HG03442 (cell line): Measurements from ENCODE around the gene CDHR5.

Experiments
- ATAC-seq: cut with Tn5 transposase; IDR thresholded peaks from one replicate; pipeline ENCODE4 v1.9.1; 2021; ENCODE audit warnings: mild to moderate bottlenecking, moderate library complexity; ENCODE audit not compliant: unreplicated experiment

The CDHR5 gene

DNA sequence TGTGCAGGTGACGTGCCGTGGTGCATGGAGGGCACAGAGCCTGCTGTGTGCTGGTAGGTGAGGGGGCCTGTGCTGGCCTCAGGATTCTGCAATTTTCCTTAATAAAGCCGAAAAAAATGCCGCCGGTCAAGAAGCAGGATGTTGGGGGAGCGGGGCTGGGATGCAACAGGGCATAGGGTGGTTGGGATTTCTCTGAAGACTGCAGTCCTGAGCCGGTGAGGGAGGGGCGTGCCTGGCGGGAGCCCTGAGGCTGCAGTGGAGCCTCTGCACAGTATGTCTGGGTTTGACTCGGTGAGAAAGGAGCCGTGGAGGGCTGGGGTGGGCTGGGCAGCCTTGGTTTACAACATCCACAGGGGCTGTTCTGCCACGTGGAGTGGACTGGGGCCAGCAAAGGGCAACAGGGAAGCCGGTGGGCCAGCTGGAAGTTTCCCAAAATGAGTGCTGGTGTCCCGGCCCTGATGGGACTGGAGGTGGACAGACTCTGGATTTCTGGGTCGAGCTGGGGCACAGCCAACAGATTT is 1.3 kb downstream of the CDHR5 start:
- ATAC-seq: no peak

GRCh38 chr11:621838-622237 is 2.9 kb downstream of the CDHR5 start:
- no peak for ATAC-seq

DNA sequence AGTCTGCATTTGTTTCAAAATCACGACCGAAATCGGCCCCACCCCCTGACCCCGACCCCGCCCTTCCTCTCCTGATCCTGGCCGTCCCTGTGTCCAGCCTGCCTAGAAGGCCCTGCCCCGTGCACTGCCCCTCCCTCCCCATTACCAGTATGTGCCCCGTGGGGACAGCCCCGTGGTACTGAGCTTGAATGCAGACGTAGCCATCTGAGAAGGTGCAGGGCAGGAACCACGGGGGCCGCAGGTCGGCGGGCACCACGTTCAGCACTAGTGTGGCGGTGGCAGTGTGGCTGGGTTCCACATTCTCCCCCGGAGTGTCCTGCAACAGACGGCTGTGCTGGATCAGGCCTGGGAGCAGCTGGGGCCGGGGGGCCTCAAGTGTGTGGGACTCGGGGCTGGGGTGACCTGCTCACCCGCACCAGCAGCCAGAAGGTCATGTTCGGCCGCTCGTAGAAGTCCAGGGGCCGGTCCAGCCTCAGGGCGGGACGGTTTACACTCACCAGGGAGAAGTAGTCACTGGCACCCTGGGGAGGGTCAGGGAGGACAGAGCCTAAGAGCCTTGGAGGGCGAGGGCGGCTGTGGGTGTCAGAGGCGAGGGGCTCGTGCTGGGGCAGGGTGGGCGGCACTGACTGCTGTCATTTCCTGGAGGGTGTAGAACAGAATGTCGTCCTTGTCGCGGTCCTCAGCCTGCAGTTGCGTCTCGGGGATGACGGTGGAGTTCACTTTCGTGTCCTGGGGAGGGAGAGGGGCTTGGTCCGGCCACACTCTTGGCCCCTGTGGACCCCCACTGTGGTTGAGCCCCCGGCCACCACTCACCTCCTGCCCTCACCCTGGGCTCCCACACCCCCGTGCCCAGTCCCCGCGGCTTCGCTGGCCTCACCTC is 3.6 kb downstream of the CDHR5 start:
- no peak for ATAC-seq

DNA sequence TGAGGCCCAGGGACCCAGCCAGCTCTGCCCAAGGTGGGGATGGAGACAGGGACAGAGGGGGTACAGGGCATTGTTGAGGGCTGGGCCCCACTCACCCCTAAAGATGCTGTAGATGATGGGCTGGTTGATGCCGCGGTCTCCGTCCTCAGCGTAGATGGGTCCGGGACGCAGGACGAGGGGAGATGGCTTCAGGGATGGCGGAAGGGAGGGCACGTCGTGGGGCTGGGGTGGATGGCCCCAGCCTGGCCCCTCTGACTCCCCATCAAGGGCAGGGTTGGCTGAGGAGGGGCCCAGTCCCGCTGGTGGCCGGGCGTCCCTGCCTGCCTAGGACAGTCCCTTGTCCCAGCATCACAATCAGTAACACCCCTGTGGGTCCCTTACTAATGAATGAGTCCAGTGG is 4.6 kb downstream of the CDHR5 start:
- no peak for ATAC-seq

GRCh38 chr11:619628-620050 is 5.1 kb downstream of the CDHR5 start:
- ATAC-seq: no peak

GRCh38 chr11:618856-619627 is 5.7 kb downstream of the CDHR5 start:
- no peak for ATAC-seq

DNA sequence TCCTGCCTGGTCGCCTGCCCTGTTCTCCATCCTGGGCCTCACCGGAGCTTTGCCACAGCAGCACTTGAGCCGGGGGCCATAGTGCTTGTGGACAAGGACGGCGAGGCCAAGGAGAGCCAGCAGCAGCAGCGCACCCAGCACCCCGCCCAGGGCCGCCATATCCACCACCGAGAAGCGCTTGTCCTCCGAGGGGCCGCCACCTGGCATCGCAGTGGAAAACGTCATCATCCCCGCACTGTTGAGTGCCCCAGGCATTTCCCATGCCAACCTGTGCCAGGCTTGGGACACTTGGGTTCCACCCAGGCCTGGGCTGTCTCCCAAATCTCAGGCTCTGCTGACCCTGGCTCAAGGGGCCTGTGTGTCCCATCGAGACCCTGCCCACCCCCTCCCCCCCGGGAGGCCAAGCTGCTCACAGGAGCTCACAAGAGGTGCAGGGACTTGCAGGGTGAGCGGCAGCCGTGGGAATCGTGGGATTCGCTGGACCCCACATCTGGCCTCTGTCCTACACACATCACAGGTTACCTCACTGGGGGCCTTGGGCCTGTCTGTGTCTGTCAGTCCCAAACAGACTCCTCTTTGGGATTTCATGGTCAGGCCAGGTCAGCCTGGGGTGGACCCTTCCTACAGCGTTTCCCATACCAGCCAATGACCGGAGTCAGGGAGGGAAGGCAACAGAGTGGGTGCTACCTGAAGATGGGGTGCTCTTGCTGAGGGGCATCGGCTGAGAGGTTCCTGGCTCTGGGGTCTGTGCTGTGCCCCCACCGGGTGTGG is 6.7 kb downstream of the CDHR5 start:
- ATAC-seq: no peak

DNA sequence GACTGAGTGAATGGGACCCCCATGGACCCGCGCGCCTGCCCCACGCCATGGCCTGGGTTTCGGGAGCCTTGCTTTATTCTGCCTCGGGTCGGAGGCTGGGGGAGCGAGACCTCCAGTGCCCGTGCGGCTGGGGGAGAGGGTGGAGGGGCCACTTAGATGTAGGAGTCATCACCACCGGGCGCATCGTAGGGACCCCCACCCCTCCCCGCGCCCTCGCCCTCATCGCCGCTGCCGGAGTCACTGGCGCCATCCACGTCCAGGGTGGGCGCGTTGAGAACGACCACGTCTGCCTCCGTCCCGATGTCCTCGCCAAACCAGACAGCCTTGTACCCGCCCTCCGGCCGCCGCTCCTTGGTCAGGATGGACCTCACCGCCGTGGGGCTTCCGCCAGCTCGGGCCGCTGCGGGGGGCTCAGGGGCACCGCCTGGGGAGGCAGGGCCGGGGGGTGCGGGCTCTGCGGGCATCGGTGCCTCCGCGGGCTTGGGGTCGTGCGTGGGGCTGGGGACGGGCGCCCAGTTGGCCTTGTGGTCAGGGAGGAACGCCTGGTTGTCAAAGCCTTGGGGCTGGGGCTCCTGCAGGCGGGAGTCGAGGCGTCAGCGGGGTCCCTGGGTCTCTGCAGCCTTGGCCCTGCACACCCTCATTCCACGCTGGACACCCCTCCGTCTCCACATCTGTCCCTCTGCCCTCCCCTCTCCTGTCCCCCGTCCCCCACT is 7.4 kb downstream of the CDHR5 start:
- no peak for ATAC-seq

DNA sequence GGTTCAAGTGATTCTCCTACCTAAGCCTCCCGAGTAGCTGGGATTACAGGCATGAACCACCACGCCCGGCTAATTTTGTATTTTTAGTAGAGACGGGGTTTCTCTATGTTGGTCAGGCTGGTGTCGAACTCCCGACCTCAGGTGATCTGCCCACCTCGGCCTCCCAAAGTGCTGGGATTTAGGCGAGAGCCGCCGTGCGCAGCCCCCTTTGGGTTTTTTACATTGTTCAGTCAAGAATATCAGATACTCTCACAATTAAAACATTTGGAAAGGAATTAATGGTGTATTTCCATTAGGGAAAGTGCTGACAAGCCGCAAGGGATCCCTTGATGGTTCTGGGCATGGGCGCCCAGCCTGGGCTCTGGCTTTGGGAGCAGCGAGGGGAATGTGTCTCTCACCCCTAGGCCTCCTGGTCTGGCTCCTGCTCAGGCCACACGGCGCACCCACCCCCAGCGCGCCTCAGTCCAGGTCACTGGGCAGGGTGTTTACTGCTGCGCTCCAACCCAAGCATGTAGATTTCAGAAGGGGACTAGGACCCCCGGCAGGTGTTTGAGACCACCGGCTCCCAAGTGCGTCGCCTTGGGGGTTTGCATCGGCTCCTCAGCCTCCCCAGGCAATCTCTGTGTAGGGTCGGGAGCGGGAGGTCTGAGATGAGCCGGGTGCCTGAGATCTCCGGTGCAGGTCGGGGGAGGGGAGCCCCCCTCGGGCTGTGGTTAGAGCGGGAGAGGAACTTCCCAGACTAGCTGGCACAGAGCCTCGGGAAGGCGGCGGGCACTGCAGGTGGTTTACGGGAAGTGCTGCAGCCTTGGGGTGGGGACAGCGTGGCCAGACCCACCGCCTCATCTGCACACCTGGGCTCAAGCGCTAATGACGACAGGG is 8.2 kb downstream of the CDHR5 start:
- ATAC-seq: no peak

DNA sequence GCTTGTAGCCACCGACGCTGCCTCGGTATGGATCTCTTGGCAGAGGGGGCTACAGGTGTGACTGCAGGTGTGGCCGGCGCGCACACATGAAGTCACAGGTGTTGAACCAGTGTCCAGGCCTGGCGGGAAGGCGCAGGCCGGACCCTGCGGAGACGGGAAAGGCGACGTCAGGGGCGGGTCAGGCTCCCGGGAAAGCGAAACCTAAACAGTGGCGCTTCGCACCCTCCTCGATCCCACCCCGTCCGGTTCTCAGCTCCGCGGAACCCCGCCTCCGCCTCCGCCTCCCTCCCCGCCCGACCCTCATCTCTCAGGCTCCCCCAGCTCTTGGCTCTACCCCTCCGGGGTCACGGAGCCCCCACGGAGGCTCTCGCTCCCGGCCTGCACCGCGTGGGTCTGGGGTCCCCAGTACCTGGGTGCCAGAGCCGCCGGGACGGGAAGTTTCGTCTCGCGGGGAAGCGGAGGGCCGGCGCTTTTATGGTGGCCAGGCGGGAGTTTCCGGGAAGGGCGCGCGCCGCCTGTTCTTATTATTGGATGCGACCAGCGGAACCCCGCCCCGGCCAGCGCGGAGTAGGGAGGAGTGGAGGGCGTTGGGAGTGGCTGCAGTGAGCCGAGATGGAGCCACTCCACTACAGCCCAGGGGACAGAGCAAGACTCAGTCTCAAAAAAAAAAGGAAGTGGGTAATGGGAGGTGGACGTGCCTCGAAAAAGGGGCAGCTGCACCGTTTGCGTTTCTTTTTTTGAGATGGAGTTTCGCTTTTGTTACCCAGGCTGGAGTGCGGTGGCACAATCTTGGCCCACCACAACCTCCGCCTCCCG is 9.0 kb downstream of the CDHR5 start, which contains the start of gene IRF7:
Gene IRF7, minus strand, starts transcription at position 447 of the 816 bp plus-strand sequence. CDS start 586 bp downstream, outside the sequence.
- peak; percentile 75 for ATAC-seq

DNA sequence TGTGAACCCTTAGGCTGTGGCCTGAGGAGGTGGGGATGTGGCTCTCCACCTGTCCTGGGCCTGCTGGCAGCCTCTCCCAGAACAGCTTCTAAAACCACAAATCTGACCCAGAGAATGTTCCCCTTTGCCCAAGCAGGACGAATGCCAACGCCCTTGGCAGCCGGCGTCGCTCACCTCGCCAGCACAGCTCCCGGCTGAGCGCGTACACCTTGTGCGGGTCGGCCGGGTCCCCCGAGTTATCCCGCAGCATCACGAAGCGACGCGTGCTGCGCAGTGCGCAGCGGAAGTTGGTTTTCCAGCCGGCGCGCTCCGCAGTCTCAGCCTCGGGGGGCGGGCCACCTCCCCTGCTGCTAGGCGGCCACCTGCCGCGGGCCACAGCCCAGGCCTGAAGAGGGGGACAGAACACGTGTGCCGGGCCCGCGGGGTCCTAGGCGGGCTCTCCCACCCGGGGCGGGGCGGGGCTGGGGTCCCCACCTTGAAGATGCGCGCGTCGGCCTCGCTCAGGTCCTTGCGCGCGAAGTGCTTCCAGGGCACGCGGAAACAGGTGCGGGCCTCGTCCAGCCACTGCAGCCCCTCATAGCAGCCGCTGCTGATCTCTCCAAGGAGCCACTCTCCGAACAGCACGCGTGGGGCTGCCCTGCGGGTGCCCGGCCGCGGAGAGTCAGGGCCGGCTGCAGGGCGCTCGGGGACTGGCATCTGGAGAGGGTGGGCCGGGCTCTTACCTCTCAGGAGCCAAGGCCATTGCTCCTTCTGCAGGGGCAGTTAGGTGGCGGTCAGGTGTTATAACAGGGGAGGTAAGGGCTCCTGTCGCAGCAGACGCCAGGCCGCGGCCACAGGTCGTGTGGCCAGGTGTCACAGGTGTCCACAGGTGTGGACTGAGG is 9.9 kb downstream of the CDHR5 start:
- no peak for ATAC-seq

- ATAC-seq: no peak
These were observed 10.6 kb downstream of the CDHR5 start for GRCh38 chr11:614021-614622.

DNA sequence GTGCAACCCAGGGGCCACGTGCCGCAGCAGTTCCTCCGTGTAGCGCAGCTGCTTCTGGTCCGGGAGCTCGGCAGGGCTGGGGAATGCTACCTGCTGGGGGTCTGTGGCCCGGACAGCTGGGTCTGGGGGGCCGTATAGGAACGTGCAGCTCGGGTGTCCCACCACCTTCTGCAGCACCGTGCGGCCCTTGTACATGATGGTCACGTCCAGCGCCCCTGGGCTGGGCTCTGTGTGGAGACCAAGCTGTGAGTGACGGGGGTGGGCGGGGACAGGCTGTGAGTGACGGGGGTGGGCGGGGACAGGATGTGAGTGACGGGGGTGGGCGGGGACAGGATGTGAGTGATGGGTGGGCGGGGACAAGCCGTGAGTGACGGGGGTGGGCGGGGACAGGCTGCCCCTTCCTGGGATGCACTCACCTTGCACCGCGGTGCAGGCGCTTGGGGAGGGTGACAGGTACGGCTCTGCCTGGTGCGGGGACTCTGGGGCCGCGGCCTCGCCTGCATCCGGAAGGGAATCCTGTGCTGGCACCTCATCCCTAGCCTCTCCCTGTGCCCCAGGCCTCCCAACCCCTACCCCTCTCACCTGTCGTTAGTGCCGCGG is 11.3 kb downstream of the CDHR5 start:
- no peak for ATAC-seq

DNA sequence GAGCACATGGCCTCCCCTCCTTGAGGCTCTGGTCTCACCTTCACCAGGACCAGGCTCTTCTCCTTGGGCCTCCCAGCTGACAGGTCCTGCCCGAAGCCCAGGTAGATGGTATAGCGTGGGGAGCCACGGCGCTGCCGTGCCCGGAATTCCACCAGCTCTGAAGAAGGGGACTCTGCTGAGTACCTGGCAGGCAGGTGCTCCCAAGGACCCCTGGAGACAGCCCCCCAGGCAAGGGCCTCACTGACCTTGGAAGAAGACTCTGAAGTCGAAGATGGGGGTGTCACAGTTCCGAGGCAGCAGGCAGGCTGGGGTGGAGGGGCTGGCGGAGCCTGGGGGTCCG is 11.8 kb downstream of the CDHR5 start:
- ATAC-seq: no peak

GRCh38 chr11:612201-612960 is 12.4 kb downstream of the CDHR5 start:
- no peak for ATAC-seq
